Thyroid gland (tissue), 4 donors: ENCODE results near the gene FNBP1. TPM values are rescaled to one million over a fixed set of nuclear protein-coding genes. Genes with fewer than 3 reads are reported as not detected.

Experiments used
- DNase-seq, 2 donors: peaks; one replicate each; pipeline ENCODE4 v3.0.0-alpha.2; 2019
- H3K27ac ChIP-seq, 3 donors: fragments of 200-600 bp; sonication (generic); 1 replicate in 2 of 3; 2 replicates in 1 of 3; pipeline ENCODE4 v1.5.1; 2016 to 2019; ENCODE audit warnings: mild to moderate bottlenecking in 1 of 3, moderate library complexity in 1 of 3
- H3K27me3 ChIP-seq: fragments of 200-600 bp; sonication (generic); one replicate; pipeline ENCODE4 v1.5.1; 2019
- H3K36me3 ChIP-seq, 2 donors: fragments of 200-600 bp; sonication (generic); one replicate each; pipeline ENCODE4 v1.5.1; 2016 to 2019
- H3K4me1 ChIP-seq, 2 donors: fragments of 200-600 bp; sonication (generic); one replicate each; pipeline ENCODE4 v1.5.1; 2017 to 2019
- H3K4me3 ChIP-seq, 3 donors: fragments of 200-600 bp; sonication (generic); replicated peaks in 1 of 3; 1 replicate in 2 of 3; 2 replicates in 1 of 3; pipeline ENCODE4 v1.5.1; 2016; ENCODE audit warnings: mild to moderate bottlenecking in 1 of 3
- H3K9me3 ChIP-seq: fragments of 200-600 bp; sonication (generic); one replicate; pipeline ENCODE4 v1.5.1; 2017
- POLR2A ChIP-seq, 2 donors: fragments of 450-650 bp; IDR thresholded peaks; one replicate each; pipeline ENCODE4 v1.6.1; 2017; ENCODE audit warnings: antibody characterized with exemption in 2 of 2, mild to moderate bottlenecking in 2 of 2, moderate library complexity in 1 of 2
- WGBS, 2 donors: methylation state at CpG; one replicate each; pipeline ENCODE4 v1.1.5; 2017; 5-methylcytosine and 5-hydroxymethylcytosine counted together
- intact Hi-C: fragments of 100-400 bp; cut with DNase I; formaldehyde crosslinking; loops from one replicate; pipeline ENCODE4 v1.15.1; 2023
- total RNA-seq, 4 donors: library from RNA; depleted of rRNA; stranded (reverse); fragments of >200 nt; gene quantifications; one replicate each; pipeline ENCODE4 v1.2.3, GENCODE V29; 2016
- TF ChIP-seq, protein P1 (sequence below), 6 experiments: fragments of 200-600 bp in 3 of 6; fragments of 450-650 bp in 3 of 6; sonication (generic) in 3 of 6; IDR thresholded peaks; one replicate each; pipeline ENCODE4 v1.5.1; 2016 to 2019; ENCODE audit warnings: antibody characterized with exemption in 6 of 6, mild to moderate bottlenecking in 2 of 6, inconsistent platforms in 1 of 6, moderate library complexity in 1 of 6

Gene FNBP1
- total RNA-seq, 4 donors from 2014 or later = 55.8 to 78.5 (median 76.0) TPM

DNA sequence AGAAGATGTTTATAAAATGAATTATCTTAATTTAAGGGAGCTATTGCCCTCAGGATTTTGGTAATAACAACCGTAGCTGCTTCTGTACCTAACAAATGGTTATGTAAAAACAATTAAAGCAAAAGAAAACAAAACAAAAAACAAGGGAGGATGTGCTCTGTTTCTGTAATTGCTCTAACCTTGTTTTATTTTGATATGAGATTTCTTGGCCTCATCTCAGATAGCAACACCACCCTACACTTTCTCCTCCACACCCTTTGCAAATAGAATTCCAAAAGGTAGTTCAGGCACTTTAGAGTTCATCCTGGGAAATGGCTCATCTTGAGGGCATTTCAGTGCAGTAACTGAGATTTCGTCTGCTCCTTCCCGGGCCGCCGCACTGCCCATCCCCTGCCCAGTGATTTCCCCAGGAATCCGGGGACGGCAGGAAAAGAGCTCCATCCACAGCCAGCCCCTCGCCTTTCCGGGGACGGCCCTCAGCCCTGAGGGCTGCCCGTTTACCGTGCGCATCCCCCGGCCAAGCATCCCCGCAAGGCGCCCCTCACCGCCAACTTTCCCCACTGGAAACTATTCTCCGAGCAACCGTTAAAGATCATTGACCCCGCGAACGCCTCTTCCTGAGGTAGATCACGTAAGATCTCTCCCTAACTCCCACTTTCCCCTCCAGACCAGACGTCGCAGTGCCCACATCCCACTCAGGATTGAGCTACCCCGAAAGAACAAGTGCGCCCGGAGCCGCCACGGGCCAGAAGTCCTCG lies 1.2 kb downstream of the FNBP1 start:
- peak overlapping the region; percentile 63 to 89 (median 88) for H3K4me3 ChIP-seq
- DNase-seq = peak in 1 of 2 donors; percentile 45
- H3K27ac ChIP-seq = peak overlapping the region; percentile 96 to 99 (median 98)
- intact Hi-C loops = loop anchor here (5.0 kb wide), 1 partner anchor 155 kb away; no protein-coding TSS in a partner anchor
- no peaks in the 10 kb centered on the region for H3K9me3 ChIP-seq
- H3K4me1 ChIP-seq = peaks cover 40 to 51% of the 10 kb centered on the region in 2 donors
- WGBS, 2 donors = 1 to 2% methylated on average over 22 to 31 of the region's 31 CpGs
- TF ChIP-seq POLR2A (IDR thresholded peaks at IDR 0.05) = peak in 1 of 2 donors; percentile 46
- TF ChIP-seq, protein P1, sequence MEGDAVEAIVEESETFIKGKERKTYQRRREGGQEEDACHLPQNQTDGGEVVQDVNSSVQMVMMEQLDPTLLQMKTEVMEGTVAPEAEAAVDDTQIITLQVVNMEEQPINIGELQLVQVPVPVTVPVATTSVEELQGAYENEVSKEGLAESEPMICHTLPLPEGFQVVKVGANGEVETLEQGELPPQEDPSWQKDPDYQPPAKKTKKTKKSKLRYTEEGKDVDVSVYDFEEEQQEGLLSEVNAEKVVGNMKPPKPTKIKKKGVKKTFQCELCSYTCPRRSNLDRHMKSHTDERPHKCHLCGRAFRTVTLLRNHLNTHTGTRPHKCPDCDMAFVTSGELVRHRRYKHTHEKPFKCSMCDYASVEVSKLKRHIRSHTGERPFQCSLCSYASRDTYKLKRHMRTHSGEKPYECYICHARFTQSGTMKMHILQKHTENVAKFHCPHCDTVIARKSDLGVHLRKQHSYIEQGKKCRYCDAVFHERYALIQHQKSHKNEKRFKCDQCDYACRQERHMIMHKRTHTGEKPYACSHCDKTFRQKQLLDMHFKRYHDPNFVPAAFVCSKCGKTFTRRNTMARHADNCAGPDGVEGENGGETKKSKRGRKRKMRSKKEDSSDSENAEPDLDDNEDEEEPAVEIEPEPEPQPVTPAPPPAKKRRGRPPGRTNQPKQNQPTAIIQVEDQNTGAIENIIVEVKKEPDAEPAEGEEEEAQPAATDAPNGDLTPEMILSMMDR (IDR thresholded peaks at IDR 0.05) = no peak
- no peaks in the 10 kb centered on the region for H3K27me3 ChIP-seq
- no peaks in the 10 kb centered on the region for H3K36me3 ChIP-seq

DNA sequence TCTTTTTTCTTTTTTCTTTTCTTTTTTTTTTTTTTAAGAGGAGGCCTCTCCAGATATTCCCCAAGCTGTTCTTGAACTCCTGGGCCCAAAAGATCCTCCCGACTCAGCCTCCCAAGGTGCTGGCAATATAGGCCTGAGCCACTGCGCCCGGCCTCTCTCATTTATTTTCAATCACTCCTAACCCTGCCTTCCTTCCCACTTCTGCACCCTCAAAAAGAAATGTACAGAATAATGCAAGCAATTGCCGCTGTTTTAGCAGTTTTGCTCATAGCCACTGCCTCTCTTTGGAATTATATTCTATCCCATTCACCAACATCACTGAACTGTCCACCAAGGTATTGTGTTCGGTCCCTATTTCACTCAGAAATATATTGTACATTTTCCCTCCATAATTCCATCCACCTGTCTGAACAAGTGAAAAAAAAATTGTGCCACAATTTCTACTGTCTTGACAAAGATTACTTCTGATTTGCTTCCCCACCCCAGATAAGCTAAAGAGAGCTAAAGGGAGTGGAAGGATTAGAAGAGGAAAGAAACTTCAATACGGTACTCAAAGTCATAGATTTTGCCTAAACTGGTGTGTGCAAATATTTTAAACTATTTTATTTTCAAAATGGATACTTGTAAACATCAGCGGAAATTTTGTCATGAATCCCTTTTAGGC lies 1.9 kb downstream of the FNBP1 start:
- DNase-seq = no peak
- H3K9me3 ChIP-seq = no peaks in the 10 kb centered on the region
- TF ChIP-seq, protein P1 (IDR thresholded peaks at IDR 0.05) = no peak
- no peak for TF ChIP-seq POLR2A (IDR thresholded peaks at IDR 0.05)
- WGBS, 2 donors = 84 to 89% methylated on average over 7 of the region's 7 CpGs
- no peaks in the 10 kb centered on the region for H3K27me3 ChIP-seq
- peak overlapping the region in 2 of 3 donors; percentile 88 to 89 for H3K4me3 ChIP-seq
- H3K36me3 ChIP-seq = no peaks in the 10 kb centered on the region
- peak overlapping the region; percentile 96 to 99 (median 98) for H3K27ac ChIP-seq
- intact Hi-C loops = loop anchor here (5.0 kb wide), 1 partner anchor 154 kb away; no protein-coding TSS in a partner anchor
- H3K4me1 ChIP-seq = peaks cover 43 to 58% of the 10 kb centered on the region in 2 donors

DNA sequence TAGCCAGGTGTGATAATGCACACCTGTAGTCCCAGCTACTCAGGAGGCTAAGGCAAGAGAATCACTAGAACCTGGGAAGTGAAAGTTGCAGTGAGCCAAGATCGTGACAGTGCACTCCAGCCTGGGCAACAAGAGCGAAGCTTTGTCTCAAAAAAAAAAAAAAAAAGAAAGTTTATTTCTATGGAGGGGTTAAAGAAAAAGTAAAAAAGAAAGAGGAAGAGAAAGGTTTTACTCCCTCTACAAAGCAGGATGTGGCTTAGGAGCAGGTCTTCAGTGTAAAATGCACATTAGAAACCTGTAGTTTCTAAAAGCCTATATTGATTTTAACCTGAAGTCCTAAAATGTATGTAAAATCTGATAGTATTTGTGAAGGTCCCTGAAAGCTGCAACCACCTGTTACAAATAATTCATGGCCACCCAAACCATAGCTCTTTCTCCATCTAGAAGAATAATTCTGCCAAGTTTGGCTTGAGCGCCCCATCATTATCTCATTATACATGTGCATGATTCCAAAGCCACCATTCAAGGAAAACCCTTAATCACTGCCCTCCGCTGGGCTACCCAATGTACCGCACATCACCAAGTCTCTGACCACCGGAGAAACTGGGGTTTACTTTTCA lies 3.4 kb downstream of the FNBP1 start:
- 86 to 91% methylated on average over 6 of the region's 6 CpGs for WGBS, 2 donors
- no peak overlapping the region for H3K4me3 ChIP-seq
- intact Hi-C loops = loop anchor here (5.0 kb wide), 1 partner anchor 152 kb away; no protein-coding TSS in a partner anchor
- no peak overlapping the region for H3K27ac ChIP-seq
- peaks cover 41 to 61% of the 10 kb centered on the region in 2 donors for H3K4me1 ChIP-seq
- DNase-seq = no peak
- no peaks in the 10 kb centered on the region for H3K36me3 ChIP-seq
- H3K9me3 ChIP-seq = no peaks in the 10 kb centered on the region
- no peaks in the 10 kb centered on the region for H3K27me3 ChIP-seq
- no peak for TF ChIP-seq POLR2A (IDR thresholded peaks at IDR 0.05)
- TF ChIP-seq, protein P1 (IDR thresholded peaks at IDR 0.05) = no peak

DNA sequence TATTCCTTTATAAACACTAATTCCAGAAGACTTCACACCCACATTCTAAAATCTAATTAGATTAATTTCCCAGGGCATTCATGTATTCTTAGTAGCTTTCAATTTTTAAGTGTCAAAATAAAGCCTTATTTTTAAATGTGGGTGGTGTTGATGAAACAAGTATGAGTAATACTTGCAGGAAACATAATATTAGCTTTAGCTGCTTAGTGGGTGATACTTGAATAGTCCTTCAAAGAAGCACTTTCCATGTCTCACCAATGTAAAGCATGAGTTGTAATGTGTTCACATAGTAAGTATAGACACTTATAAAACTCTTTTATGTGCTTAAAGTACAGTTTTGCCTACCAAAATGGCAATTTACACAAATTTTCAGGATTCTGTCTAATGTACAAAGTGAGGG lies 6.9 kb downstream of the FNBP1 start:
- TF ChIP-seq POLR2A (IDR thresholded peaks at IDR 0.05) = no peak
- TF ChIP-seq, protein P1 (IDR thresholded peaks at IDR 0.05) = no peak
- Histone ChIP-seq H3K36me3 (no peaks in the 10 kb centered on the region), H3K4me3 (no peak overlapping the region), H3K4me1 (peaks cover 51 to 74% of the 10 kb centered on the region in 2 donors), H3K9me3 (no peaks in the 10 kb centered on the region), H3K27ac (peak overlapping the region; percentile 46 to 62 (median 52)), H3K27me3 (no peaks in the 10 kb centered on the region)
- no peak for DNase-seq
- intact Hi-C loops = no loop called here
